K562 (cell line): ENCODE results near the gene SLC7A4. TPM values are rescaled to one million over a fixed set of nuclear protein-coding genes. Genes with fewer than 3 reads are reported as not detected.
A peak's percentile ranks its signal among the peaks of the same experiment; 100 is the strongest.

Source experiments
- ATAC-seq: fragments of 200-7000 bp; cut with Tn5 transposase; 3 replicates; pipeline ENCODE4 v1.9.1; 2020; ENCODE audit warnings: moderate library complexity
- BruUV-seq: library from RNA; stranded (reverse); fragments of 400-500 nt; replicated peaks from 2 replicates; lab custom pipeline; 2021; lab: Mats Ljungman, UMichigan
- CTCF ChIA-PET: fragments of 300-600 bp; formaldehyde crosslinking; extraction: SDS; loops from one replicate; lab custom pipeline; 2021; ENCODE audit warnings: low intra/inter-chr PET ratio; lab: Yijun Ruan, JAX
- POLR2A ChIA-PET: fragments of 300-600, 350-650 bp; sonication (Branson Sonifier 250); formaldehyde crosslinking; extraction: SDS; loops from one replicate; lab custom pipeline; 2021; ENCODE audit warnings: antibody characterized with exemption, inconsistent platforms; lab: Yijun Ruan, JAX
- DNase-seq, 4 experiments: peaks; one replicate each; pipeline versions ENCODE4 v3.0.0 to v3.0.0-alpha.2; 2011 to 2018; ENCODE audit warnings: low spot score in 3 of 4, mixed read lengths in 3 of 4; ENCODE audit errors: extremely low read depth in 1 of 4
- FAIRE-seq: peaks from 2 replicates; lab custom pipeline; 2011; peaks lifted over from hg19 to GRCh38; lab: Jason Lieb, UNC
- H2AFZ ChIP-seq: 2 replicates; pipeline ENCODE4 v1.6.0; 2011; ENCODE audit warnings: low read depth, low read length, control low read depth, inconsistent platforms
- H3K27ac ChIP-seq: fragments of 200-600 bp; 3 replicates; pipeline ENCODE4 v1.8.0; 2011; ENCODE audit warnings: low read depth, mild to moderate bottlenecking, control low read depth, inconsistent platforms, low read length, moderate library complexity, mixed read lengths; ENCODE audit errors: extremely low read depth
- H3K27me3 ChIP-seq, 2 experiments: fragments of 300-600 bp in 1 of 2; 2 replicates in 1 of 2; 3 replicates in 1 of 2; pipeline versions ENCODE4 v1.6.0 to v1.8.0; 2011; ENCODE audit warnings: inconsistent platforms in 2 of 2, low read length in 2 of 2, mild to moderate bottlenecking in 1 of 2, mixed read lengths in 1 of 2, moderate library complexity in 1 of 2; ENCODE audit not compliant: control insufficient read depth in 2 of 2, insufficient read depth in 2 of 2
- H3K36me3 ChIP-seq: fragments of 300-600 bp; 3 replicates; pipeline ENCODE4 v1.8.0; 2011; ENCODE audit warnings: mild to moderate bottlenecking, low read length, inconsistent platforms; ENCODE audit not compliant: control insufficient read depth, insufficient read depth
- H3K4me1 ChIP-seq, 2 experiments: fragments of 200-600 bp in 1 of 2; replicated peaks in 1 of 2; 2 replicates in 1 of 2; 3 replicates in 1 of 2; pipeline versions ENCODE4 v1.5.1 to v1.8.0; 2011; ENCODE audit warnings: inconsistent platforms in 2 of 2, low read length in 2 of 2, mild to moderate bottlenecking in 1 of 2, mixed read lengths in 1 of 2, moderate library complexity in 1 of 2; ENCODE audit not compliant: control insufficient read depth in 2 of 2, insufficient read depth in 2 of 2
- H3K4me2 ChIP-seq: 2 replicates; pipeline ENCODE4 v1.6.1; 2011; ENCODE audit warnings: low read length, control low read depth, inconsistent platforms, mixed read lengths; ENCODE audit not compliant: insufficient read depth
- H3K4me3 ChIP-seq: fragments of 200-600 bp; sonication (generic), shearing (Covaris generic); 2 replicates; pipeline ENCODE4 v1.5.1; 2016; ENCODE audit warnings: control low read depth, inconsistent platforms
- H3K79me2 ChIP-seq: fragments of 200-600 bp; 3 replicates; pipeline ENCODE4 v1.8.0; 2011; ENCODE audit warnings: low read length, inconsistent platforms; ENCODE audit not compliant: control insufficient read depth, insufficient read depth
- H3K9ac ChIP-seq, 2 experiments: 2 replicates each; pipeline versions ENCODE4 v1.6.0 to v1.6.1; 2011; ENCODE audit warnings: low read depth in 2 of 2, low read length in 2 of 2, control low read depth in 1 of 2, inconsistent platforms in 1 of 2, mild to moderate bottlenecking in 1 of 2, mixed read lengths in 1 of 2; ENCODE audit not compliant: insufficient read depth in 1 of 2
- H3K9me1 ChIP-seq: one replicate; pipeline ENCODE4 v1.6.0; 2011; ENCODE audit warnings: inconsistent platforms, mild to moderate bottlenecking, low read length, moderate library complexity; ENCODE audit not compliant: control insufficient read depth, insufficient read depth
- H3K9me3 ChIP-seq: replicated peaks from 2 replicates; pipeline ENCODE4 v1.5.1; 2011; ENCODE audit warnings: low read depth, low read length, inconsistent platforms; ENCODE audit not compliant: control insufficient read depth, insufficient read depth
- H4K20me1 ChIP-seq: replicated peaks from 2 replicates; pipeline ENCODE4 v1.6.1; 2011; ENCODE audit warnings: low read length, inconsistent platforms, mixed read lengths; ENCODE audit not compliant: control insufficient read depth, insufficient read depth
- CC2D1A ChIP-seq: fragments of 450-650 bp; IDR thresholded peaks from 2 replicates; pipeline ENCODE4 v1.6.1; 2017; ENCODE audit warnings: mild to moderate bottlenecking
- CTBP1 ChIP-seq: fragments of 450-650 bp; IDR thresholded peaks from 2 replicates; pipeline ENCODE4 v1.6.1; 2016; ENCODE audit warnings: borderline replicate concordance
- DMBX1 ChIP-seq: fragments of 250-450 bp; sonication (Bioruptor Pico); IDR thresholded peaks from 2 replicates; pipeline ENCODE4 v1.8.0; 2022; ENCODE audit warnings: inconsistent platforms, mild to moderate bottlenecking, moderate library complexity, borderline replicate concordance
- KDM5B ChIP-seq: fragments of 200-600 bp; sonication (generic); IDR thresholded peaks from 2 replicates; pipeline ENCODE4 v1.6.1; 2012; ENCODE audit warnings: low read depth, mild to moderate bottlenecking, moderate library complexity, low read length, control low read depth, inconsistent platforms; ENCODE audit not compliant: insufficient replicate concordance
- MAZ ChIP-seq, 2 experiments: fragments of 450-650 bp in 1 of 2; sonication (generic) in 1 of 2; formaldehyde crosslinking; IDR thresholded peaks in 1 of 2; conservative IDR thresholded peaks in 1 of 2; 2 replicates each; pipeline versions ENCODE4 v1.4.0 to v1.5.0; 2020; ENCODE audit warnings: mild to moderate bottlenecking in 1 of 2, missing genetic modification reagents in 1 of 2
- MEF2D ChIP-seq: conservative IDR thresholded peaks from 2 replicates; pipeline ENCODE4 v1.6.1; 2016; ENCODE audit warnings: low read depth, missing genetic modification characterization, missing compliant biosample characterization
- SRF ChIP-seq, 2 experiments: fragments of 250-450, 450-650 bp in 1 of 2; sonication (Bioruptor Pico) in 1 of 2; sonication (generic) in 1 of 2; formaldehyde crosslinking; IDR thresholded peaks; 2 replicates each; pipeline versions ENCODE4 v1.5.0 to v1.5.1; 2020 to 2022; ENCODE audit warnings: mild to moderate bottlenecking in 1 of 2, missing genetic modification reagents in 1 of 2
- WHSC1 ChIP-seq: IDR thresholded peaks from one replicate; pipeline ENCODE4 v1.6.1; 2012; ENCODE audit warnings: low read length, control low read depth, inconsistent platforms
- ZFP1 ChIP-seq: fragments of 450-650 bp; formaldehyde crosslinking; IDR thresholded peaks from 2 replicates; pipeline ENCODE4 v1.4.0; 2020; ENCODE audit warnings: mild to moderate bottlenecking, mixed read lengths
- ZFP30 ChIP-seq: fragments of 250-450 bp; sonication (Bioruptor Pico); IDR thresholded peaks from 2 replicates; pipeline ENCODE4 v1.8.0; 2022; ENCODE audit warnings: moderate library complexity, mild to moderate bottlenecking, inconsistent platforms, borderline replicate concordance
- WGBS: fragments of 100-300 bp; shearing (Covaris generic); methylation state at CpG from one replicate; pipeline ENCODE4 v1.1.6; 2016; ENCODE audit warnings: low coverage, mixed read lengths; ENCODE audit not compliant: insufficient coverage; ENCODE audit errors: missing lambda C conversion rate; 5-methylcytosine and 5-hydroxymethylcytosine counted together
- in situ Hi-C: fragments of 300-500 bp; cut with MboI; formaldehyde crosslinking; loops from 4 replicates; pipeline ENCODE4 v1.15.0; 2018; ENCODE audit warnings: inconsistent platforms, mixed read lengths
- intact Hi-C: fragments of 100-400 bp; cut with micrococcal nuclease; formaldehyde crosslinking; loops from 2 replicates; pipeline ENCODE4 v1.14.2; 2022
- polyA plus RNA-seq, 8 experiments: library from polyadenylated mRNA; depleted of rRNA in 4 of 8; stranded (reverse) in 5 of 8; unstranded in 3 of 8; fragments of >200 nt; fragmentation: Nextera tagmentation in 2 of 8; fragmentation: Illumina TruSeq in 1 of 8; extraction: Ambion mirVana in 2 of 8; extraction: Trizol in 1 of 8; gene quantifications; 2 replicates each; pipeline versions ENCODE4 v1.2.1 to v1.2.3, GENCODE V29; 2011 to 2014; ENCODE audit warnings: inconsistent platforms in 1 of 8, missing spikeins in 1 of 8
- total RNA-seq, 7 experiments: library from RNA; depleted of rRNA in 6 of 7; stranded (reverse); fragments of >200 nt in 6 of 7; fragmentation: Illumina TruSeq in 2 of 7; extraction: Trizol in 2 of 7; gene quantifications; 2 replicates each; pipeline versions ENCODE4 v1.2.1 to v1.2.3, GENCODE V29; 2011 to 2021; ENCODE audit warnings: low replicate concordance in 1 of 7
- TF ChIP-seq, protein P1 (sequence below): fragments of 450-650 bp; formaldehyde crosslinking; conservative IDR thresholded peaks from 2 replicates; pipeline ENCODE4 v1.4.0; 2022; ENCODE audit warnings: mild to moderate bottlenecking, missing genetic modification characterization
- TF ChIP-seq, protein P2 (sequence below): fragments of 450-650 bp; formaldehyde crosslinking; IDR thresholded peaks from 2 replicates; pipeline ENCODE4 v1.4.0; 2022; ENCODE audit warnings: missing genetic modification characterization
- TF ChIP-seq, protein P3 (sequence below), 3 experiments: fragments of 200-800 bp in 1 of 3; fragments of 250-450 bp in 1 of 3; fragments of 450-650 bp in 1 of 3; sonication (Bioruptor Pico) in 1 of 3; sonication (Bioruptor generic) in 1 of 3; formaldehyde crosslinking in 1 of 3; IDR thresholded peaks; 2 replicates each; pipeline versions ENCODE4 v1.6.1 to v1.8.0; 2016 to 2022; ENCODE audit warnings: mild to moderate bottlenecking in 2 of 3, missing genetic modification characterization in 2 of 3, missing compliant biosample characterization in 1 of 3, moderate library complexity in 1 of 3

The SLC7A4 gene
- total and polyA plus RNA-seq, 9 of the 15 experiments (the other 6 are each of a cell fraction or from before 2014, with no cell fraction given), result not detected

DNA sequence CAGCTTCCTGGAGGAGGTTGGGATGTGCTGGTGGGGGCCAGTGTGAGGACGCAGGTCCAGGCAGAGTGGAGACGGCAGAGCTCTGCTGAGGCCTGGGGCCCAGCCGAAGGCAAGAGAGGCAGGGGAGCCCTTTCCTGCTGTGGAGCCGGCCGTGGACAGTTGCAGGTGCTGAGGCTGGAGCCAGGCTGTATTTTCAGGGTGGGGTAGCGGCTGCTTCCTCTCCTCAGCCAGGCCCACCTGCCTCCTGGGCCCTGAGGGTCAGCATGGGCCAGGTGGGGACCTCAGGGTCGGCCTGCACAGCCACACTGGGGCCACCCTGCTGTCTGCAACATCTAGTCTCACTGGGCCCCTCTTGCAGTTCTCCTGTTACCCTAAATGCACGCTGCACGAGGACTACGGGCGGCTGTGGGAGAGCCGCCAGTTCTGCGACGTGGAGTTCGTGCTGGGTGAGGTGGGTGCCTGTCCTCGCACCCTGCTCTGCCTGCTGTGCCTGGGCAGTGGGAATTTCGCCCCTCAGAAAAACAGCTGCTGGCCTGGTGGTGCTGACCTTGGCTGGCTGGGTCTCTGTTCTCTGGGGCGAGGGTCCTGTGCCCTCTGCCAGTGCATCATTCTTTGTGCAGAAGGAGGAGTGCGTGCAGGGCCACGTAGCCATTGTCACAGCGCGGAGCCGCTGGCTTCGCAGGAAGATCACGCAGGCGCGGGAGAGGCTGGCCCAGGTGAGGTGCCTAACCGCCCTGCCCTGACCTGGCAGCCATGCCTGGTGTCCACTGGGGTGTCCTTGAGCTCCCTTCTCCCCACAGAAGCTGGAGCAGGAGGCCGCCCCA lies 38.8 kb downstream of the SLC7A4 start:
- Histone ChIP-seq H3K9me1 (peaks cover 7% of the 10 kb centered on the region), H4K20me1 (peaks cover 31% of the 10 kb centered on the region; the same call in 1 of the 2 replicates), H3K4me1 (peaks cover 0 to 80% of the 10 kb centered on the region in 2 experiments; a peak in 2 of 5 replicates), H3K27me3 (no peaks in the 10 kb centered on the region), H3K9ac (peak overlapping the region in 1 of 2 experiments; percentile 15; a peak in 2 of 4 replicates), H3K79me2 (no peaks in the 10 kb centered on the region), H2AFZ (no peak overlapping the region), H3K27ac (no peak overlapping the region), H3K4me2 (no peak overlapping the region), H3K36me3 (peaks cover 95% of the 10 kb centered on the region; the same call in 2 of the 3 replicates), H3K4me3 (no peak overlapping the region), H3K9me3 (no peaks in the 10 kb centered on the region)
- DNase-seq, result no peak
- ChIA-PET POLR2A (interaction anchor here (0.6 to 17.9 kb wide), 7 partner anchors 9 to 111 kb away, joined by 4 to 451 read pairs (median 5); partner anchors contain the start of genes AIFM3, LZTR1, P2RX6 and THAP7), CTCF (no interaction called here)
- ATAC-seq, result no peak
- intact Hi-C loops, result no loop called here
- no TSS peak for BruUV-seq
- no peak for FAIRE-seq
- in situ Hi-C loops, result no loop called here
- WGBS, result 92% methylated on average over 29 of the region's 29 CpGs
- TF ChIP-seq, protein P1, sequence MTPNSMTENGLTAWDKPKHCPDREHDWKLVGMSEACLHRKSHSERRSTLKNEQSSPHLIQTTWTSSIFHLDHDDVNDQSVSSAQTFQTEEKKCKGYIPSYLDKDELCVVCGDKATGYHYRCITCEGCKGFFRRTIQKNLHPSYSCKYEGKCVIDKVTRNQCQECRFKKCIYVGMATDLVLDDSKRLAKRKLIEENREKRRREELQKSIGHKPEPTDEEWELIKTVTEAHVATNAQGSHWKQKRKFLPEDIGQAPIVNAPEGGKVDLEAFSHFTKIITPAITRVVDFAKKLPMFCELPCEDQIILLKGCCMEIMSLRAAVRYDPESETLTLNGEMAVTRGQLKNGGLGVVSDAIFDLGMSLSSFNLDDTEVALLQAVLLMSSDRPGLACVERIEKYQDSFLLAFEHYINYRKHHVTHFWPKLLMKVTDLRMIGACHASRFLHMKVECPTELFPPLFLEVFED (CRISPR knock-in tag), result 0 out of 2 replicates have a peak, but pooled peaks have one; percentile 5
- no peak for TF ChIP-seq MEF2D
- TF ChIP-seq WHSC1, result peak; percentile 63
- 0 out of 2 replicates have a peak, but pooled peaks have one; percentile 24 for TF ChIP-seq ZFP1 (CRISPR knock-in tag)
- TF ChIP-seq CC2D1A, result no peak
- no peak for TF ChIP-seq MAZ (CRISPR knock-in tag; conservative IDR thresholded peaks at IDR 0.05 in 1 of 2, IDR thresholded peaks at IDR 0.05 in 1 of 2)
- TF ChIP-seq, protein P2, sequence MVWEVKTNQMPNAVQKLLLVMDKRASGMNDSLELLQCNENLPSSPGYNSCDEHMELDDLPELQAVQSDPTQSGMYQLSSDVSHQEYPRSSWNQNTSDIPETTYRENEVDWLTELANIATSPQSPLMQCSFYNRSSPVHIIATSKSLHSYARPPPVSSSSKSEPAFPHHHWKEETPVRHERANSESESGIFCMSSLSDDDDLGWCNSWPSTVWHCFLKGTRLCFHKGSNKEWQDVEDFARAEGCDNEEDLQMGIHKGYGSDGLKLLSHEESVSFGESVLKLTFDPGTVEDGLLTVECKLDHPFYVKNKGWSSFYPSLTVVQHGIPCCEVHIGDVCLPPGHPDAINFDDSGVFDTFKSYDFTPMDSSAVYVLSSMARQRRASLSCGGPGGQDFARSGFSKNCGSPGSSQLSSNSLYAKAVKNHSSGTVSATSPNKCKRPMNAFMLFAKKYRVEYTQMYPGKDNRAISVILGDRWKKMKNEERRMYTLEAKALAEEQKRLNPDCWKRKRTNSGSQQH (CRISPR knock-in tag), result 0 out of 2 replicates have a peak, but pooled peaks have one; percentile 7
- TF ChIP-seq CTBP1, result no peak
- TF ChIP-seq SRF (CRISPR knock-in tag; IDR thresholded peaks at IDR 0.05), result 0 out of 4 replicates have a peak, but pooled peaks of 1 of the 2 experiments have one; percentile 16
- peak; percentile 31 for TF ChIP-seq KDM5B
- TF ChIP-seq DMBX1 (CRISPR knock-in tag), result no peak
- TF ChIP-seq ZFP30 (CRISPR knock-in tag), result 0 out of 2 replicates have a peak, but pooled peaks have one; percentile 30
- TF ChIP-seq, protein P3, sequence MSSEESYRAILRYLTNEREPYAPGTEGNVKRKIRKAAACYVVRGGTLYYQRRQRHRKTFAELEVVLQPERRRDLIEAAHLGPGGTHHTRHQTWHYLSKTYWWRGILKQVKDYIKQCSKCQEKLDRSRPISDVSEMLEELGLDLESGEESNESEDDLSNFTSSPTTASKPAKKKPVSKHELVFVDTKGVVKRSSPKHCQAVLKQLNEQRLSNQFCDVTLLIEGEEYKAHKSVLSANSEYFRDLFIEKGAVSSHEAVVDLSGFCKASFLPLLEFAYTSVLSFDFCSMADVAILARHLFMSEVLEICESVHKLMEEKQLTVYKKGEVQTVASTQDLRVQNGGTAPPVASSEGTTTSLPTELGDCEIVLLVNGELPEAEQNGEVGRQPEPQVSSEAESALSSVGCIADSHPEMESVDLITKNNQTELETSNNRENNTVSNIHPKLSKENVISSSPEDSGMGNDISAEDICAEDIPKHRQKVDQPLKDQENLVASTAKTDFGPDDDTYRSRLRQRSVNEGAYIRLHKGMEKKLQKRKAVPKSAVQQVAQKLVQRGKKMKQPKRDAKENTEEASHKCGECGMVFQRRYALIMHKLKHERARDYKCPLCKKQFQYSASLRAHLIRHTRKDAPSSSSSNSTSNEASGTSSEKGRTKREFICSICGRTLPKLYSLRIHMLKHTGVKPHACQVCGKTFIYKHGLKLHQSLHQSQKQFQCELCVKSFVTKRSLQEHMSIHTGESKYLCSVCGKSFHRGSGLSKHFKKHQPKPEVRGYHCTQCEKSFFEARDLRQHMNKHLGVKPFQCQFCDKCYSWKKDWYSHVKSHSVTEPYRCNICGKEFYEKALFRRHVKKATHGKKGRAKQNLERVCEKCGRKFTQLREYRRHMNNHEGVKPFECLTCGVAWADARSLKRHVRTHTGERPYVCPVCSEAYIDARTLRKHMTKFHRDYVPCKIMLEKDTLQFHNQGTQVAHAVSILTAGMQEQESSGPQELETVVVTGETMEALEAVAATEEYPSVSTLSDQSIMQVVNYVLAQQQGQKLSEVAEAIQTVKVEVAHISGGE (CRISPR knock-in tag; IDR thresholded peaks at IDR 0.05), result 0 out of 6 replicates have a peak, but pooled peaks of 1 of the 3 experiments have one; percentile 3
